RCC 7860 (cell line): Measurements from ENCODE around the gene MKS1.
A peak's percentile ranks its signal among the peaks of the same experiment; 100 is the strongest.

Source experiments
- DNase-seq: peaks from one replicate; pipeline ENCODE4 v3.0.0-alpha.2; 2015; ENCODE audit warnings: low spot score
- FAIRE-seq: peaks from 2 replicates; lab custom pipeline; 2012; peaks lifted over from hg19 to GRCh38; lab: Jason Lieb, UNC

Gene MKS1

DNA sequence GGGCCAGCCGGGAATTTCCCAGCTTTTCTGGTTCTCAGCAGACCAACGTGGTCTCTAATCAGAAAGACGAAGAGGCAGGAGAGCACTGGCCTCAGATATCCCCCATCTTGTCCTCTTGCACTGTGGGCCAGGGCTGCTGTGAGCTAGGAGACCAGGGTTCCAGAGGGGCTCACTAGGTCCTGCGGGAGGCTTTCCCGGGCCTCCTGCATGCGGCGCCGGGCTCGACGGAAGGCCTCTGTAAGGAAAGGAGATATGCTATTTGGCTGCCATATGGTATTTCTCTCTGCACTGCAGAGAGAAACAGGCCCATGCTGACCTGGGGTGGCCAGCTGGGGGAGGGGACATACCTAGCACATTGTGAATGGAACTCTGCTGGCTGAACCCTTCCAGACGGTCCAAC lies 13.1 kb downstream of the MKS1 start:
- DNase-seq (no peak), FAIRE-seq (no peak)

DNA sequence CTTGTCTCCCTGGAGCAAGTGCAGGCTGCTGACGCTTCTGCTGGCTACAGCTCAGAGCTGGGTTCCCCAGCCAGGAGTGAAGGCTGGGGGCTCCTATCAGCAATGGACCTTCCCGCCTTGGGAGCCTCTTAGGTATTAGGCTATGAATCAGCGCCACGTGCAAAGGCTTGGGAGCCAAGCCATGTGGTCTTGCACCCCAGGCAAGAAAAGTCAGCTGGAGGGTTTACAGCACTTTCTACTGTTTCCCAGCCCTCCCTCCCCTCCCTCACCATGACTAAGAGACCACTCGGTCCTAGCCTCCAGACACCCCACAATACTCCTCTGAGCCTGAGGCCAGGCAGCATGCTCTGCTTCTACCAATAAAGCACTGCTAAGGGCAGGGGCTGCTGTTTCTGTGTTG lies 14.3 kb downstream of the MKS1 start:
- no peak for FAIRE-seq
- DNase-seq, result no peak

DNA sequence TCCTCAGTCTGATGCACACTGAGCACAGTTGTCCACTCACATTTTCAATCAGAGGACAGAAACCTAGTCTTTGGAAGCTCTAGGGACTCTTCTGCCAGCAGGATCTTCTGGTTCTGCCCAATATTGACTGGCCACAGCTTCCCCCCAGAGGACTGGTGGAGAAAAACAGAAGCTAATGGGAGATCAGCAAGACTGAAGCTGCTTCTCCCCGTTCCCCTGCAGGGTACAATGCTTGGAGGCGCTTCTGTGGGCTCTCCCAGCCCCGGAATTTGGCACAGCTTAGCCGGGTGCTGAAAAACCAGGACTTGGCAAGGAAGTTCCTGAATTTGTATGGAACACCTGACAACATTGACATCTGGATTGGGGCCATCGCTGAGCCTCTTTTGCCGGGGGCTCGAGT lies 16.2 kb downstream of the MKS1 start:
- DNase-seq, result no peak
- FAIRE-seq, result no peak

DNA sequence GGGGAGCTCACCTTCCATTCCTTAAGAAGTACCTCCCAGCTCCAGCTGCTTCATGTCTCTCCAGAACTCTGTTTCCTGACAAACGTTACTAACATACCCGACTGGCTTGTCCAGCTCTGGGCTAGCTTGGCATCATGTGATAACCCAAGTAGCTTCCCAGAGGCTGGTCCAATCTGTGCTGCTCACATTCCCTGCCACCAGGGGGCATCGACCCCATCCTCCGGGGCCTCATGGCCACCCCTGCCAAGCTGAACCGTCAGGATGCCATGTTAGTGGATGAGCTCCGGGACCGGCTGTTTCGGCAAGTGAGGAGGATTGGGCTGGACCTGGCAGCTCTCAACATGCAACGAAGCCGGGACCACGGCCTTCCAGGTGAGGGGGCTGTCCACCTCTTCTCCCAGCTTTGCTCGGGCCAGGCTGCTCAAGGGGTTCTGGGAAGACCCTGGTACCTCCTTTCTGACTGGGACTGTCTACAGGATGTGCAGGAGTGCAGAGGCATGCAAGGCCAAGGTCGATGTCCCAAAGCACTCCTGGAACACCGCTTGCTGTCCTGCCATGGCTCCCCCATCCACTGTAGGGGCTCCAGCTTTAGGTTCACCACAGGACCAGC lies 18.9 kb downstream of the MKS1 start:
- DNase-seq, result peak; percentile 27
- no peak for FAIRE-seq

DNA sequence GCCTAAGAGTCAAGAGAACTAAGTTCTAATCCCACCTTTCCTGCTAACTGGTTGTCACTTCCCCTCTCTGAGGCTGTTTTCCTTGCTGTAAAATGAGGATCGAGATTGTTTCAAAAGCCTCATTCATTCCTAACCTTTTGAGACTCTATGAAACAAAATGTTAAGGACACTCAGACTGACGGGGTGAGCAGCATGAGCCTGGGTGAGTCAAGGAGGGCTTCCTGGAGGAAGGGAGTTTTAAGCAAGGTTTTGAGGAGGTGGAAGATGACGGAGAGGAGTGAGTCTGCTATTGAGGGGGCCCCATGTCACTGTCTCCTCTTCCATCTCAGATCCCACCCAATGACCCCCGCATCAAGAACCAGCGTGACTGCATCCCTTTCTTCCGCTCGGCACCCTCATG lies 22.4 kb downstream of the MKS1 start:
- DNase-seq, result no peak
- no peak for FAIRE-seq

DNA sequence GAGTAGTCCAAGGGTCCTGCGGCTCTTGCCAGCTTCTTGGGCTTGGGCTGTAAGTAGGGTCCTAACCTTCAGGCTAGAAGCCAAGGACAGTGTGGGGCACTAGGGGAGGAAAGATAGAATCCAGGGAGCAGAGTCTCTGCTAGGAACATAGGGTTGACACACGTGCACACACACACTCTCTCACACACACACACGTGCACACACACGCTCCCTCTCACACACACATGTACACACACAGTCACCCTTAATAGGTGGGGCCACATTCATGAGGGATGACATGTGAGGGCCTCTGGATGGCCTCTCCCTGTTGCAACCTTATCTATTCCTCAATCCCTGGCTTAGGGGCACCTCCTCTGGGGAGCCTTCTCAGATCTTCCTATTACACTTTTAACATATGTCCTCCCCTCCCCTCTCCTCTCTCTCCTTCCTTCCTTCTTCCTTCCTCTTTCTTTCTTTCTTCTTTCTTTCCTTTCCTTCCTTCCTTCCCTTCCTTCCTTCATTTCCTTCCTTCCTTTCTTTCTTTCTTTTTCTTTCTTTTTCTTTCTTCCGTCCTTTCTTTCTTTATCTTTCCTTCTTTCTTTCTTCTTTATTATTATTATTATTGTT lies 23.4 kb downstream of the MKS1 start:
- no peak for DNase-seq
- no peak for FAIRE-seq

DNA sequence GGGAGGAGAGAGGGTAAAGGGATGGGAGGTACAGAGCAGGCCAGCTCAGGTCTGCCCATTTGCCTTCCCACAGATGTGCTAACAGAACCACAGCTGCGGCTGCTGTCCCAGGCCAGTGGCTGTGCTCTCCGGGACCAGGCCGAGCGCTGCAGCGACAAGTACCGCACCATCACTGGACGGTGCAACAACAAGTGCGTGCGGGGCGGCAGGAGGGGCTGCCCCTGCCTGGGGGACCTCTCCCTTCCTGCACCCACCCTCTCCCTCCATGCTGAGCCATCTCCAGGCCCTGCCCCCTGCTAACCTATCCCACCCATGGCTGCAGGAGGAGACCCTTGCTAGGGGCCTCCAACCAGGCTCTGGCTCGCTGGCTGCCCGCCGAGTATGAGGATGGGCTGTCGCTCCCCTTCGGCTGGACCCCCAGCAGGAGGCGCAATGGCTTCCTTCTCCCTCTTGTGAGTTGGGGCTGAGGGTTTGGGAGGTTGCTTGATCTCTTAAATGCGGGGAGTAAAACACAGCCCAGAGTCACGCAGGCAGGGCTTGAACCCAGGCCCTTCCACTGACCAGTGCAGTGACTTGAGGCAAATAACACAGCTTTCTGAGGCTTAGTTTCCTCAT lies 25.3 kb downstream of the MKS1 start:
- DNase-seq (no peak), FAIRE-seq (no peak)

DNA sequence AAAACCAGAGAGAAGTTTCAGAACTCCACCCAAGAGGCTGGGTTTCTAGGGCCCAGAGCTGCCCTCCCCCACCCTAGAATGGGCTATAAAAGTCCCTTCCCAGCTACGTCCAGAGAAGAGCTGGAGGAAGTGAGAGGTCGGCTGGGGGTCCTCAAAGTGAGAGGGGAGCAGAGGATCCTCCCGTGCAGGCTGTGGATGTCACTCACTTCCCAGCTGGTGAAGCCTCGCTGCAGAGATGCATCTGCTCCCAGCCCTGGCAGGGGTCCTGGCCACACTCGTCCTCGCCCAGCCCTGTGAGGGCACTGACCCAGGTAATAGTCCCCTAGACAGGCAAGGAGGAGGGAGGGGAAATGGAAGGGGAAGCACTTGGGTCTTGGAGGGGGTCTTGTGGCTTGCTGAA lies 26.4 kb downstream of the MKS1 start, which contains the start of gene EPX:
EPX (plus strand) TSS at position 115 of the 400 bp plus-strand sequence; CDS start at position 236, 121 bp downstream.
- FAIRE-seq (no peak), DNase-seq (no peak)

DNA sequence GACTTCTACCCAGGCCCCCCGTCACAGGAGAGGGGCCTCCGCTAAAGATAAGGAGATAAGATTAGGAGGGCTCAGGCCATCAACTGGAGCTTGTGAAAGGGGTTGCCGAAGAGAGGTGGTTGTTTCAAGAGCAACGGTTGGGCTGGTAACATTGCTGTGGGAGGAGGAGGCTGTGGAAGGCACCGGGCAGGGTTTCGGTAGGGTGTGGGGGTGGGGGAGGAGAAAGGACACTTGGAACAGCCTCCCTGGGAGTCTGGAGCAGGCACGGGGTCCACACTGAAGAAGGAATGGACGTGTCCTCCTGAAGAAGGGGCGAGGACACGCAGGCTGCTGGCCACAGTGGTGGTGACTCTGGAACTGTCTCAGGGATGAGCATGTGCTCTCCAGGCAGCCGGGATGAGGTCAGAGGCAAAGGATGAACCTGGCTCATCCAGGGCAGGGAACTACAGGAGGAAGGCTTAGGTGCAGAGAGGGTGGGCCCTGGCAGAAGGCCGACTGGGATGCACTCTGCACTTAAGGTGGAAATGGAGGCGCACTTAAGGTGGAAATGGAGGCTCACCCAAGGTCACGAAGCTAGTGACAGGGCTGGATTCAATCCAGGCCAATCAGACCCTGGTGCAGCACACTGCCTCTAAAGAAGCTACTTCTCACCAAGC lies 27.7 kb downstream of the MKS1 start:
- FAIRE-seq (no peak), DNase-seq (no peak)

DNA sequence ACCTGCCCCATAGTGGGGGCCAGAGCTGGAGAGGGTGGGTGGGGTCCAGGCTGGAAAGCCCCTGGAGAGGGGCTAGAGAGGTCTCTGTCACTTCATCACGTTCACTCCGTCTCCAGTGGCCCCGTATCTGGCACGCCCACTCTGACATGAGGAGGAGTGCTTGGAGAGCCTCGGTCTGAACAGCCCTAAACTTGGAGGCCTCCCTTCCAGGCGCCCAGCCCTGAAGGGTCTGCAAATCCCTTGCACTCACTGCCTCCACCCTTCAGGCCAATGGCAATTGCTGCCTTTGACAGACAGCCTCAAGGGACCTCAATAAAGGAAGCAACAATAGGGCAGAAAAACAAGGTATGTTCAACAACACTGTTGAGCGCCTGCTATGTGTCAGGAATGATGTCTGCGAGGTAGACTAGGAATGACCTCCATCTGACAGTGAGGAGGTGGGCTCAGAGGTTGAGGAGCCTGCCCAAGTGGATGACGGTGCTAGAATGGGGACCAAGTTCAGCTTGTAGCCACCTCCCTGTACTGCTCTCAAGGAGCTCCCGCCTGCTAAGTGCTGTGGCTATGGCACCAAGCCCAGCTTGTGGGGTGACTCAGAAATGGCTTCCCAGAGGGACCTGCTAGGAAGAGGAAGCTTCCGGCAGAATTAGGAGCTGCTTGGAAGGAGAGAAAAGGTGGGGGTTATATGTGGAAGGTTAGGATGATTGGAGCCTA lies 29.5 kb downstream of the MKS1 start:
- peak; percentile 66 for DNase-seq

DNA sequence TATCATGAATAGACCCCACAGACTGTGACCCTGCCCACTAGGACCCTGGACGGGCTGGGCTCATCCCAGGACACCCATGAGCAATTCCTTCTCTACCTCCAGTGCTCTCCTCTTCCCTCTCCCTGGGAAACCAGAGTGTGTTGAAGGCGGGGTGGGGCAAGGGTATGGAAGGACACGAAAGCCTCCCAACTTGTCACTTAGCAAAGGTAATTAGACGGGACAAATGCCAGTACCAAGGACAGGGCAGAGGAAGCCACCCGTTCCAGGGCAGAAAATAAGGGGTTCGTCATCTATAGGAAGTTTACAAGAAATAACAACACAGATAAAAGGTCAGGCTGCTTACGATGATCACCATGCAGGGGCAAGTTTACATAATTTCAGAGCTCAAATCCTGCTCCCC lies 31.4 kb downstream of the MKS1 start:
- DNase-seq, result no peak
- no peak for FAIRE-seq

More for the DNA sequence above, 29.5 kb downstream of the MKS1 start:
- FAIRE-seq, result peak; percentile 65

DNA sequence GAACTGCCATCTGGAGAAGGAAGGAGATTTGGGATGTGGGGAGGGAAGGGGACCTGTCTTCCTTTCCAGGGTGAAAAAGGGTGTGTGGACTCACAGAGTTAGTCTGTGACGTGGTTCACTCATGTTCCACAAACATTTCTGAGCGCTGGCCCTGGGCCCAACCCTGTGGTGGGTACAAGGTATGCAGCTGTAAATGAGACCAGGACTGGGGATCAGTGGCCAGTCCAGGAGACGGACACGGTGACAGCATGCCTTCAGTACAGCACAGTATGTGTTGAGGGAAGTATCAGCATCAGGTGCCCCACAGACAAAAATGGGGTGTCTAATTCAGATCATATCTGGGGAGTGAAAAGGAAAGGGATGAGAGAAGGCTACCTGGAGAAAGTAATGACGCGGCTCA lies 32.0 kb downstream of the MKS1 start:
- no peak for DNase-seq
- no peak for FAIRE-seq

DNA sequence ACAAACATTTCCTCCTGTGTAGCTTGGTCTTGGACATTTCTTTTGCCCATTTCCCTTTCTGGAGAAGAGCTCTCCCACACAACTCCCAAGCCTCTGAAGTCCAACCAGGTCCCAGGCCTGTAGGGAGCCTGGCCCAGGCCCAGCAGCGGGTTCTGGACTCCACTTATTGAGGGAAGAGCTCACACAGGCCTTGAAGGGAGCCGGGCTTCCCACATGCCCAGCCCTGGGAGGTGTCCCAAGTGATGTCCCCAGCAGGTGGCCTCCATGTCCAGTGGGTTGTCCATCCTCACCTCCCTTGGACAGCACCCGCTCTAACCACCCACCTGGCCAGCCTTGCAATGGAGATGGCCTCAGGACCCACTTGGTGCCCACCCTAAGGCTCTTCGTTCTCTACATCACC lies 32.5 kb downstream of the MKS1 start:
- FAIRE-seq (no peak), DNase-seq (no peak)

DNA sequence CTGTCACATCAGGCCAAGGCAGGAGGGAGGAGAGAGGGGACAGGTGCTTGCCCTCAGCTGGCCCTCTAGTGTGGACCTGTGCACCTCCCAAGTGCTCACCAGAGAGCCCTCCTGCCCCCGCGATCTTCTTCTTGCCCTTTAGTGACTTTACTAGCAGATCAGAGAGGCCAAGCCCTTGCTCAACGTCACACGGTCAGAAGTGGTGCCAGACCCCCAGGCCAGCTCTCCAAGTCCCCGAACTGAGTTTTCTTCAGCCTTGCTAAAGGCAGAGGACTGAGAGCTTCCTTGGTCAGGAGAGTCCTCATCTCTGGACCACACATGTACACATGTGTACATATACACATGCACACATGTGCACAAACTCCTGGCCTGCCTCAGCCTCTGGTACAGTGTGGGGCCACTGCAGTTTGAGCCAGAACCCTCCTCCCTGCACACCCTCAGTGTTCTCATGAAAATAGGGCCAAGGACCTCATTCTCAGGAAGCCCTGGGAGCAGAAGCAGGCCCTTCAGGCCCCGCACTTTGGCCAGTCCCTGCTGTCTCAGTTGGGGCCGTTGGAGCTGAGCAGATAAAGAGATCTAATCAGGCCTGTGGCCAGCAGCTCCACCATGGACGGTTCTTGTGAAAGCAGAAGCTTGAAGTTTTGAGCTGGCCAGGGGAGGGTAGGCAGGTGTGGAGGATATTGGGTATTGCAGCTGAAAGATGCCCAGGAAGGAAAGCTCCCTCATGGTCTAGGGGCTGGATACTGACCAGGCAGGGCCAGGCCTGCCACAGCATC lies 33.9 kb downstream of the MKS1 start:
- DNase-seq (no peak), FAIRE-seq (no peak)

DNA sequence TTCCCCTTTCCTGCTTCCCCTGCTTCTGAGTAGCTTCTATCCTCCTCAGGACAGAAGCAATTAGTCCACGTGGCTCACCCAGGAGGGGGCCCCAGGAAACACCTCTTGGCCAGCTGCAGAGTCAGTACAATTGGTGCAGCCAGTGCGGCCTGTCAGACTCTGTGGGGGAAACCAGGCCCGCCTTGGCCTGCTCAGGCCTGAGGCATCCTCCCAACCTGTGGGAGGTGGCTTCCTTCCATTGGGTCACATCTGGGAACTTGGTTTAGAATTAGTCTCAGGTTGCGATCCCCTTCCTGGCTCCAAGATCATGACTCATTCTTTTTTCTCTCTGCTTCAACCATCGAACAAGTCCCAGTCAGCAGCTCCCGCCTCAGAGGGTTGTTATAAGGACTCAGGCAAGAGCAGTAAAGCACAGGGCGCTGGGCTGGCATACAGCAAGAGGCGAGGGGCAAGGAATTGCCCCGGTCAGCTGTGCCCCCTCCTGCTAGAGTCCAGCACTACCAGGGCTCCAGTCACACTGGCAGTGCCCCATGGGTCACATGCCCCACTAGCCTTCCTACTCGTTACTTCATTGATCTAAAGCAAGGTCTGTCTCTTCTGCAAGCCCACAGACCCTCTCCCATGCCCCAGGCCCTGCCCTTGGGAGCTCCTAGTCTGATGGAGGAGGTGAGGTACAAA lies 34.6 kb downstream of the MKS1 start:
- DNase-seq (peak; percentile 47), FAIRE-seq (no peak)

DNA sequence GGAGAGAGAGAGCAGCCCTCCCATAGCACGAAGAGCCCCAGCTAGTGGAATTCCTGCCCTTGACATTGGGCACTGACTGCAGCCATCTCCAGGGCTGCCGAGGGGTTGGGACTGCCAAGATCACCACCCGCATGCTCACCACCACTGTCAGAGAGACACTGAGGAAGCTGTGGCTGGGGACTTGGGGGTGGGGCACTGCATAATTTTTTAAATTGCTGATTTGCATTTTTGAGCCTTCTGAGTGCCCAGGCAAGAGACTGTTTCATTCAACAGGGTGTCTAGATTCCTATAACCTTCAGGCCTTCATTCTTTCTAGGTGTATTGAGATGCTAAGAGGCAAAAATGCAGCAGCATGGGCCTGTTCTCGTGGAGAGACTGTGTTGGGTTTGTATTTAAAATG lies 35.5 kb downstream of the MKS1 start:
- DNase-seq, result no peak
- no peak for FAIRE-seq

DNA sequence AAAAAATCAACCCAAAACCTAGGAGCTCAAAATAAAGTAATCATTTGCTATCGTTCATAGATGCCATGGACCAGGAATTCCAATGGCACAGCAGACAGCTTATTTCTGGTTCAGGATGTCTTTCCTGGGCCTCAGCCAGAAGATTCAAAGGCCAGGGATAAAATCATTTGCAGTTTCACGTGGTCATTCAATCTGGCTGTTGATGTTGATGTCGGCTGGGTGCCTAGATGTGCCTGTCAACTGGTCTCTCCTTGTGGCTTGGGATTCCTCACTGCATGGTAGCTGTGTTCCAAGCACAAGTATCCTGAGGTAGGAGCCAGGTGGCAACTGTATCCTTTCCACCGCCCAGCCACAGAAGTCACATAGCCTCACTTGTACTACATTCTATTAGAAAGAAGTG lies 37.3 kb downstream of the MKS1 start:
- DNase-seq (no peak), FAIRE-seq (no peak)

DNA sequence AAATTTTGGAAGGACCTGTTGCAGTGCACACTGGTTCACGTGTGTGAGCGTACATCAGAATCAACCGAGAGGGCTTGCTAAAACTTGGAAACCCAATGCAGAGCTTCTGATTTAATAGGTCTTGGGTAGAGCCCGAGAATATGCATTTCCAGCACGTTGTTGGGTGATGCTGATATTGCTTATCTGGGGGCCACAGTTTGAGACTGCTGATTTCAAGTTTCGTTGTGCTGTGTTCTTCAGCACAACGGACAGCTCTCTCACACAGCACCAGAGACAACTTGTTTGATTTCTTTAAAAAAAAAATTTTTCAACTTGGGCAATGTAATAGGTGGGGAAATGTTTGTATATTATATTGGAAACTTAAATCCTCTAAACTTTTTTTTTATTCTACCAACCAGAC lies 42.9 kb downstream of the MKS1 start:
- no peak for DNase-seq
- no peak for FAIRE-seq

DNA sequence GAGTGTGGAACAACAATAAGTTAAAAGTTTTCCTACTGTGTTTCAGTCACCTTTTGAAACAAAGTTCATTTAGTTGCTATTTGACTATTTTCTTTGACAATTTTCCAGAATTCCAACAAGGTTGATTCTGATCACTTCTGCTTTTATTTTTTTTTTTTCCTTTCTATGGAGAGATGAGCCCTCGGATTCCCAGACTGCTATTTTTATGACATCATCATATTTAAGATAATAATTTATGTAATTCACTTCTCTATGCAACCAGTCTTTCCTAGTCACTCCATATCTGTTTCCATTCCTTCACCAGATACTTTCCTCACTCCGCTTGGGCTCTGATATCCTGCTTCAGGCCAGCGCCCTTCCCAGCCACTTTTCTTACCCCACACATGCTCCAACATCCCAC lies 44.2 kb downstream of the MKS1 start:
- FAIRE-seq (no peak), DNase-seq (no peak)
